Neural progenitor cell (in vitro differentiated cells): ENCODE measurements around the gene TAS2R19.

Experiments
- EZH2 ChIP-seq: fragments of 200-600 bp; sonication (generic); IDR thresholded peaks from 2 replicates; pipeline ENCODE4 v1.6.1; 2017; ENCODE audit warnings: antibody characterized with exemption, mild to moderate bottlenecking, moderate library complexity
- EZH2phosphoT487 ChIP-seq: fragments of 200-600 bp; sonication (generic); IDR thresholded peaks from 2 replicates; pipeline ENCODE4 v1.6.1; 2017; ENCODE audit warnings: antibody characterized with exemption
- TF ChIP-seq, protein P1 (sequence below): fragments of 200-600 bp; sonication (generic); IDR thresholded peaks from 2 replicates; pipeline ENCODE4 v1.5.1; 2017; ENCODE audit warnings: antibody characterized with exemption, mild to moderate bottlenecking

DNA sequence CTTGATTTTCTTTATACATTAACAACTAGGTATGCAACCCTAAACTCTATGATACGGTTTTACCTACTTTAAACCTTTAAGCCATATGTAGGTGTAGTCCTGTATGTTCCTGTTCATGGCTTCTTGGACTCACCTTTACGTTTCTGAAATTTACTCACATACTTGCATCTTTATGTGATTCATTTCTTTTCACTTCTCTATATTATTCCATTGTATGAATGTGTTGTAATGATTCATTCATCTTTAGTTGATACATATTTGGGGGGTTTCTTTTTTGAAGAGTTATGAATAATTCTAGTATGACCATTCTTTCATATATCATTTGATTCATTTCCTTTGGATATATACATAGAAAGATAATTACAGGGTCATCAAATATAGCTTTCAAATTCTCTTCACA is 33.3 kb downstream of the TAS2R19 start:
- TF ChIP-seq, protein P1, sequence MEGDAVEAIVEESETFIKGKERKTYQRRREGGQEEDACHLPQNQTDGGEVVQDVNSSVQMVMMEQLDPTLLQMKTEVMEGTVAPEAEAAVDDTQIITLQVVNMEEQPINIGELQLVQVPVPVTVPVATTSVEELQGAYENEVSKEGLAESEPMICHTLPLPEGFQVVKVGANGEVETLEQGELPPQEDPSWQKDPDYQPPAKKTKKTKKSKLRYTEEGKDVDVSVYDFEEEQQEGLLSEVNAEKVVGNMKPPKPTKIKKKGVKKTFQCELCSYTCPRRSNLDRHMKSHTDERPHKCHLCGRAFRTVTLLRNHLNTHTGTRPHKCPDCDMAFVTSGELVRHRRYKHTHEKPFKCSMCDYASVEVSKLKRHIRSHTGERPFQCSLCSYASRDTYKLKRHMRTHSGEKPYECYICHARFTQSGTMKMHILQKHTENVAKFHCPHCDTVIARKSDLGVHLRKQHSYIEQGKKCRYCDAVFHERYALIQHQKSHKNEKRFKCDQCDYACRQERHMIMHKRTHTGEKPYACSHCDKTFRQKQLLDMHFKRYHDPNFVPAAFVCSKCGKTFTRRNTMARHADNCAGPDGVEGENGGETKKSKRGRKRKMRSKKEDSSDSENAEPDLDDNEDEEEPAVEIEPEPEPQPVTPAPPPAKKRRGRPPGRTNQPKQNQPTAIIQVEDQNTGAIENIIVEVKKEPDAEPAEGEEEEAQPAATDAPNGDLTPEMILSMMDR = no peak
- no peak for TF ChIP-seq EZH2
- TF ChIP-seq EZH2phosphoT487 = no peak
